ENCODE data around the gene TBC1D1. TPM values are rescaled to one million over a fixed set of nuclear protein-coding genes. Genes with fewer than 3 reads are reported as not detected.

TBC1D1 gene
- total and polyA plus RNA-seq, 2 of the 8 experiments (the other 6 are each of a cell fraction or from before 2014, with no cell fraction given): 96.9 to 162 TPM

DNA sequence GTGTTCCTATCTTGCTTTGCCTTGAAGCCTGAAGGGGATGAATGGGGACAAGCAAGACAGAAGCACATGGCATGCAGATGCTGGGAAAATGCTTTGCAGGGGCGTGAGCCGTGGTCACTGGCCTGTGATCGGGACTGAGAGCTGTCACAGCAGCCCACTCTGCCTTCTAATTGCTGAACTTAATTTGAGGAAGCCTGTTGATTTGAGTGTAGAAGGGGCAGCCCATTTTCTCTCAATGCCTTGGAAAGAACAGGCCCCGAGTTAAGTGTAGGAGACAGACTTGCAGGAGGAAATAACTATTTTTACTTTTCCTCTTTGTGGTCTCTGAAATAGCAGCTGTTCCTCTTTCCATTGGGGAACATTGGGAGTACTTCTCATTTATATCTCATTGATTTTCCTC is 26.1 kb upstream of the TBC1D1 start:
- Histone ChIP-seq H3K4me3 (ENCODE audit: extremely low read depth in 1 of 4, insufficient read depth in 2 of 4, low read depth in 3 of 4, low read length in 4 of 4) (no peak overlapping the region), H2BK120ac (replicated peaks; ENCODE audit: low read depth, low read length) (no peak overlapping the region), H4K5ac (ENCODE audit: insufficient read length, low read depth, low read length) (no peak overlapping the region), H2BK5ac (ENCODE audit: low read depth, low read length) (no peak overlapping the region), H2BK12ac (ENCODE audit: low read depth, low read length) (no peak overlapping the region), H3K14ac (ENCODE audit: insufficient read length) (no peak overlapping the region), H3K27ac (ENCODE audit: low read depth, low read length) (no peak overlapping the region), H3K23ac (ENCODE audit: insufficient read length) (no peak overlapping the region), H3K79me1 (ENCODE audit: low read depth, low read length) (no peaks in the 10 kb centered on the region), H3K4me1 (replicated peaks in 1 of 4; ENCODE audit: control insufficient read depth in 3 of 4, insufficient read depth in 4 of 4, low read length in 3 of 4) (no peaks in the 10 kb centered on the region), H3K27me3 (replicated peaks in 1 of 4; ENCODE audit: control insufficient read depth in 3 of 4, extremely low read depth in 1 of 4, insufficient read depth in 3 of 4, low read length in 3 of 4) (no peaks in the 10 kb centered on the region), H3K23me2 (ENCODE audit: low read depth, low read length) (no peaks in the 10 kb centered on the region), H4K20me1 (replicated peaks in 1 of 2; ENCODE audit: control insufficient read depth in 1 of 2, insufficient read depth in 2 of 2, low read length in 2 of 2) (no peaks in the 10 kb centered on the region), H3K79me2 (ENCODE audit: control insufficient read depth in 1 of 2, insufficient read depth in 2 of 2, low read length in 2 of 2) (no peaks in the 10 kb centered on the region), H3K4ac (replicated peaks; ENCODE audit: insufficient read length, low read depth, low read length) (no peak overlapping the region), H2AK5ac (ENCODE audit: low read depth, low read length) (no peak overlapping the region), H2AFZ (ENCODE audit: low read length) (no peak overlapping the region), H3K36me3 (ENCODE audit: control insufficient read depth in 2 of 4, insufficient read depth in 4 of 4, low read length in 3 of 4) (peaks cover 0 to 5% (median 0%) of the 10 kb centered on the region in 4 experiments; a peak in 2 of 8 replicates), H3K9me3 (ENCODE audit: insufficient read depth in 2 of 2, low read depth in 1 of 2, low read length in 1 of 2) (no peaks in the 10 kb centered on the region), H3K4me2 (ENCODE audit: insufficient read depth in 1 of 2, low read depth in 2 of 2, low read length in 2 of 2) (no peak overlapping the region), H2BK20ac (ENCODE audit: low read length) (no peak overlapping the region), H4K91ac (replicated peaks; ENCODE audit: insufficient read length, low read length) (no peak overlapping the region), H4K8ac (ENCODE audit: extremely low read depth, insufficient read depth, low read length) (no peak overlapping the region), H3K9ac (replicated peaks in 1 of 4; ENCODE audit: extremely low read depth in 1 of 4, low read depth in 3 of 4, low read length in 3 of 4) (no peak overlapping the region), H2BK15ac (ENCODE audit: low read length) (no peak overlapping the region), H3K56ac (replicated peaks; ENCODE audit: insufficient read length, low read depth, low read length) (no peak overlapping the region), H3K18ac (ENCODE audit: extremely low read depth, low read length) (no peak overlapping the region)
- DNase-seq (ENCODE audit: low read depth in 1 of 2, low spot score in 2 of 2): no peak
- ChIA-PET CTCF (ENCODE audit: partially characterized antibody) (interaction anchor here (0.7 kb wide), 1 partner anchor 10 kb away, joined by 3 read pairs; no protein-coding TSS in a partner anchor), POLR2A (ENCODE audit: partially characterized antibody) (interaction anchor here (0.6 kb wide), 1 partner anchor 1748 kb away, joined by 3 read pairs; no protein-coding TSS in a partner anchor)
- 92% methylated on average over 4 of the region's 4 CpGs; no CpG with 5 or more reads in 1 of the 2 experiments for WGBS, 2 experiments (ENCODE audit: extremely low coverage in 1 of 2, insufficient coverage in 1 of 2, insufficient read length in 1 of 2, insufficient replicate concordance in 2 of 2, low coverage in 1 of 2, low lambda C conversion rate in 2 of 2, missing lambda C conversion rate in 1 of 2)
- no peak for FAIRE-seq
- no peak for TF ChIP-seq NRF1 (IDR thresholded peaks at IDR 0.05; ENCODE audit: low read depth, low read length)
- TF ChIP-seq JUND (IDR thresholded peaks at IDR 0.05; ENCODE audit: low read length): no peak
- no peak for TF ChIP-seq EGR1 (IDR thresholded peaks at IDR 0.05; ENCODE audit: borderline replicate concordance, low read depth, low read length)
- no peak for TF ChIP-seq TBP (IDR thresholded peaks at IDR 0.05; ENCODE audit: low read depth, low read length)
- no peak for TF ChIP-seq CTBP2 (IDR thresholded peaks at IDR 0.05; ENCODE audit: borderline replicate concordance, insufficient read depth, insufficient read length, low read length)
- no peak for TF ChIP-seq SIX5 (IDR thresholded peaks at IDR 0.05; ENCODE audit: low read depth, low read length)
- TF ChIP-seq SUZ12 (IDR thresholded peaks at IDR 0.05; ENCODE audit: low read length): no peak
- TF ChIP-seq KDM5A (IDR thresholded peaks at IDR 0.05; ENCODE audit: low read length): no peak
- no peak for TF ChIP-seq BRCA1 (IDR thresholded peaks at IDR 0.05; ENCODE audit: low read depth, low read length)
- TF ChIP-seq RBBP5 (IDR thresholded peaks at IDR 0.05; ENCODE audit: borderline replicate concordance, low read depth, low read length): no peak
- no peak for TF ChIP-seq SAP30 (IDR thresholded peaks at IDR 0.05; ENCODE audit: insufficient read depth, insufficient replicate concordance, low read length)
- TF ChIP-seq CEBPB (IDR thresholded peaks at IDR 0.05; ENCODE audit: low read depth, low read length): no peak
- no peak for TF ChIP-seq CBX5 (IDR thresholded peaks at IDR 0.05; ENCODE audit: low read depth, low read length)
- TF ChIP-seq, protein P1, sequence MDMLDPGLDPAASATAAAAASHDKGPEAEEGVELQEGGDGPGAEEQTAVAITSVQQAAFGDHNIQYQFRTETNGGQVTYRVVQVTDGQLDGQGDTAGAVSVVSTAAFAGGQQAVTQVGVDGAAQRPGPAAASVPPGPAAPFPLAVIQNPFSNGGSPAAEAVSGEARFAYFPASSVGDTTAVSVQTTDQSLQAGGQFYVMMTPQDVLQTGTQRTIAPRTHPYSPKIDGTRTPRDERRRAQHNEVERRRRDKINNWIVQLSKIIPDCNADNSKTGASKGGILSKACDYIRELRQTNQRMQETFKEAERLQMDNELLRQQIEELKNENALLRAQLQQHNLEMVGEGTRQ (IDR thresholded peaks at IDR 0.05; ENCODE audit: low read length): no peak
